K562 (cell line): ENCODE results near the gene TMEM50B. TPM values are rescaled to one million over a fixed set of nuclear protein-coding genes. Genes with fewer than 3 reads are reported as not detected.

ENCODE experiments used
- AFF1 ChIP-seq, 2 experiments: fragments of 450-650 bp; IDR thresholded peaks; 2 replicates each; pipeline ENCODE4 v1.6.1; 2018; ENCODE audit warnings: mild to moderate bottlenecking in 2 of 2, low read depth in 1 of 2; ENCODE audit not compliant: partially characterized antibody in 2 of 2
- C11orf30 ChIP-seq: fragments of 450-650 bp; IDR thresholded peaks from 2 replicates; pipeline ENCODE4 v1.6.1; 2016; ENCODE audit warnings: low read depth, mild to moderate bottlenecking
- CTCFL ChIP-seq: IDR thresholded peaks from 2 replicates; pipeline ENCODE4 v1.6.1; 2011; ENCODE audit warnings: borderline replicate concordance, low read depth, mild to moderate bottlenecking, moderate library complexity, low read length; ENCODE audit not compliant: insufficient read depth, poor library complexity, severe bottlenecking
- DPF2 ChIP-seq: fragments of 450-650 bp; IDR thresholded peaks from 2 replicates; pipeline ENCODE4 v1.6.1; 2016
- E2F5 ChIP-seq: sonication (generic); formaldehyde crosslinking; IDR thresholded peaks from 2 replicates; pipeline ENCODE4 v1.8.0; 2022; ENCODE audit warnings: mild to moderate bottlenecking, missing genetic modification reagents
- EP300 ChIP-seq: IDR thresholded peaks from 2 replicates; pipeline ENCODE4 v1.6.1; 2012; ENCODE audit warnings: low read length, improper control_type of control experiment
- EP400 ChIP-seq: fragments of 450-650 bp; IDR thresholded peaks from 2 replicates; pipeline ENCODE4 v1.6.1; 2017; ENCODE audit warnings: antibody characterized with exemption, mild to moderate bottlenecking, moderate library complexity
- FOXA1 ChIP-seq: fragments of 450-650 bp; IDR thresholded peaks from 2 replicates; pipeline ENCODE4 v1.6.1; 2016; ENCODE audit warnings: mild to moderate bottlenecking, borderline replicate concordance
- GABPA ChIP-seq: fragments of 200-800 bp; sonication (Bioruptor generic); conservative IDR thresholded peaks from 2 replicates; pipeline ENCODE4 v1.6.1; 2016; ENCODE audit warnings: low read depth, missing genetic modification characterization, missing compliant biosample characterization
- POLR2G ChIP-seq: fragments of 200-400 bp; formaldehyde crosslinking; IDR thresholded peaks from 2 replicates; pipeline ENCODE4 v1.6.1; 2017; ENCODE audit warnings: low read depth, mild to moderate bottlenecking, antibody characterized with exemption, low read length, moderate library complexity
- PRPF4 ChIP-seq: fragments of 200-400 bp; formaldehyde crosslinking; IDR thresholded peaks from one replicate; pipeline ENCODE4 v1.6.1; 2017; ENCODE audit warnings: low read length, low read depth, mild to moderate bottlenecking; ENCODE audit not compliant: insufficient read depth, poor library complexity, severe bottlenecking
- TEAD1 ChIP-seq, 2 experiments: fragments of 450-650 bp in 1 of 2; sonication (generic) in 1 of 2; formaldehyde crosslinking; IDR thresholded peaks; 2 replicates each; pipeline versions ENCODE4 v1.4.0 to v1.8.0; 2020 to 2022; ENCODE audit warnings: mild to moderate bottlenecking in 2 of 2, missing genetic modification reagents in 1 of 2
- ZNF224 ChIP-seq: sonication (generic); formaldehyde crosslinking; IDR thresholded peaks from 2 replicates; pipeline ENCODE4 v1.8.0; 2022; ENCODE audit warnings: mild to moderate bottlenecking, missing genetic modification reagents
- ZNF316 ChIP-seq: fragments of 450-650 bp; IDR thresholded peaks from 2 replicates; pipeline ENCODE4 v1.6.1; 2016
- polyA plus RNA-seq, 8 experiments: library from polyadenylated mRNA; depleted of rRNA in 4 of 8; stranded (reverse) in 5 of 8; unstranded in 3 of 8; fragments of >200 nt; fragmentation: Nextera tagmentation in 2 of 8; fragmentation: Illumina TruSeq in 1 of 8; extraction: Ambion mirVana in 2 of 8; extraction: Trizol in 1 of 8; gene quantifications; 2 replicates each; pipeline versions ENCODE4 v1.2.1 to v1.2.3, GENCODE V29; 2011 to 2014; ENCODE audit warnings: inconsistent platforms in 1 of 8, missing spikeins in 1 of 8
- total RNA-seq, 7 experiments: library from RNA; depleted of rRNA in 6 of 7; stranded (reverse); fragments of >200 nt in 6 of 7; fragmentation: Illumina TruSeq in 2 of 7; extraction: Trizol in 2 of 7; gene quantifications; 2 replicates each; pipeline versions ENCODE4 v1.2.1 to v1.2.3, GENCODE V29; 2011 to 2021; ENCODE audit warnings: low replicate concordance in 1 of 7

The TMEM50B gene
- total and polyA plus RNA-seq, 9 of the 15 experiments (the other 6 are each of a cell fraction or from before 2014, with no cell fraction given), result 20.5 to 64.6 (median 28.9) TPM

- no peak for TF ChIP-seq AFF1 (IDR thresholded peaks at IDR 0.05; ENCODE audit: low read depth in 1 of 2, partially characterized antibody in 2 of 2)
- TF ChIP-seq POLR2G, result no peak
- no peak for TF ChIP-seq CTCFL
- TF ChIP-seq ZNF224, result no peak
- no peak for TF ChIP-seq EP400
- peak; percentile 80 for TF ChIP-seq C11orf30
- TF ChIP-seq ZNF316, result peak; percentile 87
- TF ChIP-seq E2F5, result no peak
- TF ChIP-seq GABPA (tag), result no peak
- no peak for TF ChIP-seq FOXA1
- TF ChIP-seq EP300, result no peak
- no peak for TF ChIP-seq TEAD1 (CRISPR knock-in tag; IDR thresholded peaks at IDR 0.05)
- TF ChIP-seq DPF2, result no peak
- no peak for TF ChIP-seq PRPF4
These were observed 23.9 kb downstream of the TMEM50B start (continued) for GRCh38 chr21:33455686-33456446.
